HG03457 (cell line): ENCODE results near the gene TEDC2.

Source experiments
- ATAC-seq: cut with Tn5 transposase; IDR thresholded peaks from one replicate; pipeline ENCODE4 v1.9.1; 2021; ENCODE audit warnings: moderate number of reproducible peaks; ENCODE audit not compliant: unreplicated experiment

TEDC2 gene

GRCh38 chr16:2464333-2464732 lies 4.4 kb downstream of the TEDC2 start:
- ATAC-seq: no peak

GRCh38 chr16:2465653-2466415 lies 5.9 kb downstream of the TEDC2 start:
- no peak for ATAC-seq

DNA sequence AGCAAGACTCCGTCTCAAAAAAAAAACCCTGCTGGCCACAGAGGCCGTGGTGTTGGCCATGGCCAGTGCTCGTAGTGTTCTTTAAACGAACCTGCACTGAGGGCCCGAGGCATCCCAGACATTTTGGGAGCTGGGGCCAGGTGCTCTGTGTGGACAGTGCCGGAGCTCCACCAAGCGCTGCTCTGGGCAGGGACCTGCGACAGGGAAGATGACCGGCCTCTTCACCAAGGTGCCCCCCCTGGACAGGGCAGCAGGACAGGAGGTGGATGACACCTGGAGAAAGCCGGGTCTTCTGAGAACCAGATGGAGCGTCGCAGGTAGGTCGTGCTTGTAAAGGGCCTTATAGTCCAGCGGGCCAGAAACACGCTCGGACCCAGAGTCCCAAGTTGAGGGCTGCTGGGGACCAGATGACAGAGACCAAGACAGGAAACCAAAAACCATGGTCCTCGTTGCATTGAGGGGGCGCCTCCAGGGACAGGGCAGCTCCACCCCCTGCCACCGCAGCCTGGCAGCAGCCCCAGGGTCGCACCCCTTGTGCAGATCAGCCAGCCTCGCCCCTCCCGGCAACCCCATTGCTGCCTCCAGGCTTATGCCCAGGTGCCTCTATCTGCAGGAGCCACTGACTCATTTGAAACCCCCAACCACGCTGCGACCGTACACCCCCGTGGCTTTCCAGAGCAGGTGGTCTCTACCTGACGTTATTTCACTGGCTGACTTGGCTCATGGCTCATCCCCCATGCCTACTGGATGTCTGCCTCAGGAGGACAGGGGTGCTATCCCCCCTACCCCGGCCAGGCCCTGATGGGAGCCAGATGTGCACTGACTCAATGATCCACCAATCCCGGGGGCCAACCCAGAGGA lies 7.0 kb downstream of the TEDC2 start:
- no peak for ATAC-seq

DNA sequence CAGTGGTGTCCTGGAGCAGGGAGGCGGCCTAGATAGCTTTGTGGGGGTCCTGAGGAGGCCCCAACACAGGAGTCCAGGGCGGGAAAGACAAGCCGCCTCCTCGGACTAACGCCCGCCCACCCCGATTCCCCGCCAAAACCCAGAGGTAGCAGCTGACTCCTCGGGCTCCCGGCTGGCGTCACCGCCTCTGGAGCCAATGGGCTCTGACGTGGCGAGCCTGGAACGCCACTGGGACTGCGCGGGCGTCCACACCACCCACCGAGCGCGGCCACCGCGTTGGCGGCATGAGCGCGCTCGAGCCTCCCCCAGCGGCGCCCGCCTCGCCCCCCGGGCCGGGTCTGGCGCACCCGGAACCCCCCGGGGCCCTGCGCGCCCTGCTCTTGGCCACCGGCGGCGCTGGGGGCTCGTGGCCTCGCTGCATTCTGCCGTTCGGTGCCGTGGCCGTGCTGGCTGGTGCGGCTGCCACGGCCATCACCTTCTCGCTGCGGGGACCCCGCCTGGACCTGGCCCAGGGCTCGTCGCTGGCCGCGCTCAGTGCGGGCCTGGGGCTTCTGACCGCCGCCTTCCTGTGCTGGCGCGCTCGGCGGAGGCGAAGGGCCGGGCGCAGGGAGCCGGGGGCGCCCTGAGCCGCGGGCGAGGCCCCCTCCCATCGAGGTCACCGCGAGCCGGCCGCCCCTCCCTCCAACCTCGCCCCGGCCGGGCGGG lies 7.8 kb downstream of the TEDC2 start:
- ATAC-seq: no peak

GRCh38 chr16:2468233-2468724 lies 8.4 kb downstream of the TEDC2 start:
- no peak for ATAC-seq

- ATAC-seq: no peak
Measured at GRCh38 chr16:2468725-2469398, 9.0 kb downstream of the TEDC2 start.

DNA sequence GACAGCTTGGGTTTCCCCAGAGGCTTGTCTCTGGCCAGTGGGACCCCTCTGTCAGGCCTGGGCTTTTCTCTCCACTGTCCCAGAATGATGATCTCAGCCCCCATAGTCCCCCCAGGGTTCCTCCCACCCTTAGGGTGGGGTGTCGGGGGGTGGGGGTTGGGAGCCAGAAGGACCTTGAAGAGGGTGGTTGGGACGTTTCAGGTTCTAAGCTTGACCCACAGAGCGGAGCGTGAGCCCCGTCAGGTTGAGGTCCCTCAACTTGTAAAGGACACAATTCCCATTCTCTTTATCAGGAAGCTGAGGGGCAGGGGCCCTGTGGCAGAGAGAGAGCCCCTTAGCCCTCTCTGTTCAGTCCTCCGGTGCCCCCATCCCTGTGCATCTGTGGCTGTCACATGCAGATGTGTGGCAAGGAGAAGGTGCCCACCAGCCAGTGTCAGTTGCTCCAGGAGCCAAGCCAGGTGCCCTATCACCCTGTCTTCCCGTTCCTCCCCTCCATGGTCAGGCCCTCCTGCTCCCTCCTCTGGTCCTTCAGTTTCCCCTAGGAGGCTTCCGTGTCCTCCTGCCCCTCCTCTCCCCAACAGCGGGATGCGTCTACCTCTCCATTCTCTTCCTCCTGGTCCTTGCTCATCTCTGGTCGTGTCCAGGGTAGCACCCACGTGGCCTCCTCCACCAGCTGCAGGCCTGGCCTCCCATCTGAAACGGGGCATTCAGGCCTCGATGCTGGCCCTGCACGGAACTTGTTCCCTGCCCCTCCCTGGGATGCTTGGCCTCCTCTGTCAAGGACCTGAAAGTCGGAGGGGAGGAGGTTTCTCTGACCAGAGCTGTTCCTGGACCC lies 9.7 kb downstream of the TEDC2 start:
- ATAC-seq: no peak

DNA sequence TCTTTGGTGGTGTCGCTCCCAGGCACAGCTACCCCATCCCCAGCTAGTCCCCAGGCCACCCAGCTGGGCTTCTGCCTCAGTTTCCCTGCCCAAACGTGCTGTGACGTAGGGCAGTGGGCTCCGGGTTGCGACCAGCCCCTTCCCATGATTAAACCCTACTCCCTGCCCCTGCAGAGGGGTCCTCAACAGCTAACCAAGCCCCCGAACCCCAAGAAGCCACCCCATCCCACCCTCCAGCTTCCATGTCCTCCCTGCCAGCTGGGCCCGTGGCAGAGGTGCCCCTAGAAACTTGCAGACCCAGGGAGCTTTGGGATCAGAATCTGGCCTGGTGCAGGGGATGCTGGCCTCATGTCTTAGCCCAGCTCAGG lies 10.3 kb downstream of the TEDC2 start:
- no peak for ATAC-seq

DNA sequence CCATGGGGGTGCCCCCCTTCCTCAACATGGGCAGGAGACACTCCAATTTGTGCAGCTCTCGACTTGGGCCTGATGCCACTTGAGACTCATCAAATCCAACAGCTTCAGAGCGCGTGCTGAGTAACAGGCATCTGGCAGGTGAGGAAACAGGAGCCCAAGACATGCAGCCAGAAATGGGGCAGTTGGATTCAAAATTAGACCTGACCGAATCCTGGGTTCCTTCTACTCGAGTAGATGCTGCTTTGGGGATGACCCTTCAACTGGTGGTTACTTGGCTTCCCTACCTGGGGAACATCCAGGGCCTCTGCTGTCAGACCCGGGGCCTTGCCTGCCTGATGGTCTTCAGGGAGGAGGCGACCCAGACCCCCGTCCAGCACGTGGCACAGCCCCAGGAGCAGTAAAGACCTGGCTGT lies 10.7 kb downstream of the TEDC2 start:
- no peak for ATAC-seq

- no peak for ATAC-seq
Measured at GRCh38 chr16:2471016-2471652, 11.2 kb downstream of the TEDC2 start, which contains the start of gene NTN3. Gene NTN3, plus strand, starts transcription at chr16:2471297. Its CDS starts 405 bp downstream, at chr16:2471702.

- no peak for ATAC-seq
Measured at GRCh38 chr16:2471653-2472487, 12.0 kb downstream of the TEDC2 start.

DNA sequence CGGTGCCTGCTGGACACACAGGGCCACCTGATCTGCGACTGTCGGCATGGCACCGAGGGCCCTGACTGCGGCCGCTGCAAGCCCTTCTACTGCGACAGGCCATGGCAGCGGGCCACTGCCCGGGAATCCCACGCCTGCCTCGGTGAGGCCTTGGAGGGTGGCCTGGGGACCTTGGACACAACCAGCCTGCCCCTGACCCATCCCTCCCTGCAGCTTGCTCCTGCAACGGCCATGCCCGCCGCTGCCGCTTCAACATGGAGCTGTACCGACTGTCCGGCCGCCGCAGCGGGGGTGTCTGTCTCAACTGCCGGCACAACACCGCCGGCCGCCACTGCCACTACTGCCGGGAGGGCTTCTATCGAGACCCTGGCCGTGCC lies 12.6 kb downstream of the TEDC2 start:
- ATAC-seq: no peak

DNA sequence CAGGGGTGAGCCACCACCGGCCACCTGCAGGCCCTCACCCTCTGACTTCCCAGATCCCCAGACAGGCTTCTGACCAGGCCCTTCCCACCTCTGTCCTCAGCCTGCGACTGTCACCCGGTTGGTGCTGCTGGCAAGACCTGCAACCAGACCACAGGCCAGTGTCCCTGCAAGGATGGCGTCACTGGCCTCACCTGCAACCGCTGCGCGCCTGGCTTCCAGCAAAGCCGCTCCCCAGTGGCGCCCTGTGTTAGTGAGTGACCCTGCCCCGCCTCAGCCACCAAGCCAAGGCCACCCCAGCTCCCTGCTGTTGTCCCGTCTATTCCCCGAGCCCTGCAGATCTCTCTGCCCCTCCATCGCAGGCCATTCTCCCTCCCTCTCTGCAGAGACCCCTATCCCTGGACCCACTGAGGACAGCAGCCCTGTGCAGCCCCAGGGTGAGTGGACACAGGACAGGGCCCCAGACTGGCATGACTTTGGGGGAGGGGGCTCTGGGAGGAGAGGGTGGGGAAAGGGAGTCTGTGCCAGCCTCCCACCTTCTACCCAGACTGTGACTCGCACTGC lies 13.1 kb downstream of the TEDC2 start:
- ATAC-seq: no peak

DNA sequence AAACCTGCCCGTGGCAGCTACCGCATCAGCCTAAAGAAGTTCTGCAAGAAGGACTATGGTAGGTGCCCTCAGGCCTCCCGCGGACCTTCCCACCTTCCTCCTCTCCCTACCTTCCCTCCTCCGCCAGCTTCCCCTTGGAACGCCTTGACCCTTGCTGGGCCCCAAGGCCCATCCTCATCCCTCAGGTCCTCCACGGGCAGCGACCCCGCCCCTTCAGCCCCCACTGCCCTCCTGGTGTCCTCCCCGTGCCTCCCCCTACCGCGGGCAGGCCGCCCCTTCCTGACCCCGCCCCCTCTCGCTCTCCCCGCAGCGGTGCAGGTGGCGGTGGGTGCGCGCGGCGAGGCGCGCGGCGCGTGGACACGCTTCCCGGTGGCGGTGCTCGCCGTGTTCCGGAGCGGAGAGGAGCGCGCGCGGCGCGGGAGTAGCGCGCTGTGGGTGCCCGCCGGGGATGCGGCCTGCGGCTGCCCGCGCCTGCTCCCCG lies 13.6 kb downstream of the TEDC2 start:
- no peak for ATAC-seq

- no peak for ATAC-seq
Measured at GRCh38 chr16:2473999-2474876, 14.3 kb downstream of the TEDC2 start.

DNA sequence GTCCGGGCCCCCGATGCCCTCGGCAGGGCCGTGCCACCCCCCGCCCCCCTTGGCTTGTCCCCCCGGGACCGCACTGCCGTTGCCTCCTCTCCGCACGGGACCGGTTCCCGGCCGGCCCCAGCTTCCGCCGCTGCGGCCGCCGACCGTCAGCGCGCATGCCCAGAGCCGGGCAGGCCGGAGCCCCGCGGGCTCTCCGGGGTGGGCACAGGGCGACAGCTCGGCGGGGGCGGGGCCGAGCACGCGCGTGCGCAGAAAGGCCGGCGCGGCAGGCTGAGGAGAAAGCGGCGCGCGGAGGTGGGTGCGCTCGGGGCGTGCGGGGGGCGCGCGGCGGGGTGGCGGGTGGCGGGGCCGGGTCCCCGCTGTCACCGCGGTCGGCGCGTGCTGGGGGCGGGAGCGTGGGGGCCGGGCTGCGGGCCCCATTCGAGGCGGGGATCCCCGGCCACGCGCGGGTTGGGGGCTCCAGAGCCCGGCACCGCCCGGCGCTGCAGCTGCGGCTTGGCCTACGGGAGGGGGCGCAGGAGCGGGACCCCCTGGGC lies 15.0 kb downstream of the TEDC2 start, which contains the start of gene TBC1D24:
Gene TBC1D24, plus strand, starts transcription at position 251 of the 536 bp plus-strand sequence. CDS start 21,022 bp downstream, outside the sequence.
- ATAC-seq: peak; percentile 56
